Right lobe of liver (tissue), 4 donors: Measurements from ENCODE around the gene DIAPH1.

Experiments used
- CTCF ChIP-seq, 4 donors: fragments of 200-600 bp in 3 of 4; fragments of 450-650 bp in 1 of 4; IDR thresholded peaks; one replicate each; pipeline versions ENCODE4 v1.5.1 to v1.8.0; 2016 to 2022; ENCODE audit warnings: antibody characterized with exemption in 4 of 4, mild to moderate bottlenecking in 2 of 4
- POLR2A ChIP-seq: fragments of 450-650 bp; IDR thresholded peaks from one replicate; pipeline ENCODE4 v1.6.1; 2017; ENCODE audit warnings: antibody characterized with exemption, mild to moderate bottlenecking
- donor health status: DM: no; HTN: no; CAD: no.
- donor health status: DM: no; HTN: no; CAD: no.
- donor health status: DM: no; HTN: yes; CAD: no.

- TF ChIP-seq CTCF (IDR thresholded peaks at IDR 0.05) (no peak), POLR2A (no peak)
These were observed 112.2 kb downstream of the DIAPH1 start for GRCh38 chr5:141506381-141507155.
